Breast epithelium (tissue), 4 donors: ENCODE results near the gene STRN3. TPM values are rescaled to one million over a fixed set of nuclear protein-coding genes. Genes with fewer than 3 reads are reported as not detected.
"Not testable (repeated sequence)": the region's sequence is repeated elsewhere in the genome, so short reads cannot be mapped to it uniquely, and the experiment has no call there.

ENCODE experiments used
- DNase-seq, 2 donors: peaks; one replicate each; pipeline ENCODE4 v3.0.0-alpha.2; 2019; ENCODE audit warnings: low spot score in 2 of 2
- H3K27ac ChIP-seq, 2 donors: fragments of 200-600 bp; sonication (generic) in 1 of 2; one replicate each; pipeline ENCODE4 v1.5.1; 2016 to 2019; ENCODE audit warnings: mild to moderate bottlenecking in 1 of 2
- H3K27me3 ChIP-seq, 2 donors: fragments of 200-600 bp; sonication (generic) in 1 of 2; one replicate each; pipeline versions ENCODE4 v1.5.1 to v1.6.0; 2017 to 2019; ENCODE audit warnings: control low read depth in 1 of 2, mild to moderate bottlenecking in 1 of 2
- H3K36me3 ChIP-seq: fragments of 200-600 bp; one replicate; pipeline ENCODE4 v1.5.1; 2019
- H3K4me1 ChIP-seq, 2 donors: fragments of 200-600 bp; sonication (generic); one replicate each; pipeline ENCODE4 v1.5.1; 2016 to 2019; ENCODE audit warnings: control low read depth in 1 of 2
- H3K4me3 ChIP-seq, 3 donors: fragments of 200-600 bp; sonication (generic); 1 replicate in 2 of 3; 2 replicates in 1 of 3; pipeline ENCODE4 v1.5.1; 2016 to 2019; ENCODE audit warnings: mild to moderate bottlenecking in 3 of 3, moderate library complexity in 2 of 3
- H3K9me3 ChIP-seq, 2 donors: fragments of 200-600 bp; sonication (generic) in 1 of 2; one replicate each; pipeline ENCODE4 v1.5.1; 2016 to 2019; ENCODE audit warnings: control low read depth in 1 of 2
- POLR2A ChIP-seq: fragments of 450-650 bp; IDR thresholded peaks from one replicate; pipeline ENCODE4 v1.6.1; 2016; ENCODE audit warnings: antibody characterized with exemption, mild to moderate bottlenecking, moderate library complexity
- POLR2AphosphoS5 ChIP-seq, 3 donors: sonication (generic); formaldehyde crosslinking; IDR thresholded peaks; one replicate each; pipeline ENCODE4 v1.6.1; 2017; ENCODE audit warnings: antibody characterized with exemption in 3 of 3
- intact Hi-C: fragments of 100-400 bp; cut with DNase I; formaldehyde crosslinking; loops from one replicate; pipeline ENCODE4 v1.15.1; 2023; ENCODE audit warnings: low total_unique reads
- total RNA-seq, 3 donors: library from RNA; depleted of rRNA; stranded (reverse); fragments of >200 nt; gene quantifications; one replicate each; pipeline ENCODE4 v1.1.0, GENCODE V29; 2016
- TF ChIP-seq, protein P1 (sequence below), 3 donors: fragments of 450-650 bp; IDR thresholded peaks; one replicate each; pipeline ENCODE4 v1.5.1; 2016 to 2017; ENCODE audit warnings: antibody characterized with exemption in 3 of 3, mild to moderate bottlenecking in 3 of 3, moderate library complexity in 3 of 3

Gene STRN3
- total RNA-seq, 3 donors from 2014 or later: 43.5 to 60.7 (median 43.6) TPM

DNA sequence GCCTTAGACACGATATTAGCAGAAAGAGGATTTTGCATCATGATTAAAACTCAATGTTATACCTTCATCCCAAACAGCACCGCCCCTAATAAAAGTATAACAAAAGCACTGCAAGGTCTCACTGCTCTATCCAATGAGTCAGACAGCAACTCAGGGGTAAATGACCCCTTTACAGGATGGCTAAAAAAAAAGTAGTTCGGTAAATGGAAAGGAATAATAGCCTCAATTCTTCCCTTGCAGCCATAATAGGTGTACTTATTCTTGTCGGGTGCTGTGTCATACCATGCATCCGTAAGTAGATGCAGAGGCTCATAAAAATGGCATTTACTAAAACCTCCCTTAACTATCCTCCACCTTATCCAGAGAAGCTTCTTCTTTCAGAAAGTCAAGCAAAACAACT is 54.6 kb downstream of the STRN3 start:
- Histone ChIP-seq H3K36me3 (no peaks in the 10 kb centered on the region), H3K27me3 (no peaks in the 10 kb centered on the region), H3K4me1 (no peaks in the 10 kb centered on the region), H3K9me3 (peaks cover 5 to 12% of the 10 kb centered on the region in 2 donors), H3K27ac (no peak overlapping the region), H3K4me3 (no peak overlapping the region)
- DNase-seq: no peak
- intact Hi-C loops: no loop called here
- TF ChIP-seq POLR2A (no peak), POLR2AphosphoS5 (IDR thresholded peaks at IDR 0.05) (no peak)
- TF ChIP-seq, protein P1, sequence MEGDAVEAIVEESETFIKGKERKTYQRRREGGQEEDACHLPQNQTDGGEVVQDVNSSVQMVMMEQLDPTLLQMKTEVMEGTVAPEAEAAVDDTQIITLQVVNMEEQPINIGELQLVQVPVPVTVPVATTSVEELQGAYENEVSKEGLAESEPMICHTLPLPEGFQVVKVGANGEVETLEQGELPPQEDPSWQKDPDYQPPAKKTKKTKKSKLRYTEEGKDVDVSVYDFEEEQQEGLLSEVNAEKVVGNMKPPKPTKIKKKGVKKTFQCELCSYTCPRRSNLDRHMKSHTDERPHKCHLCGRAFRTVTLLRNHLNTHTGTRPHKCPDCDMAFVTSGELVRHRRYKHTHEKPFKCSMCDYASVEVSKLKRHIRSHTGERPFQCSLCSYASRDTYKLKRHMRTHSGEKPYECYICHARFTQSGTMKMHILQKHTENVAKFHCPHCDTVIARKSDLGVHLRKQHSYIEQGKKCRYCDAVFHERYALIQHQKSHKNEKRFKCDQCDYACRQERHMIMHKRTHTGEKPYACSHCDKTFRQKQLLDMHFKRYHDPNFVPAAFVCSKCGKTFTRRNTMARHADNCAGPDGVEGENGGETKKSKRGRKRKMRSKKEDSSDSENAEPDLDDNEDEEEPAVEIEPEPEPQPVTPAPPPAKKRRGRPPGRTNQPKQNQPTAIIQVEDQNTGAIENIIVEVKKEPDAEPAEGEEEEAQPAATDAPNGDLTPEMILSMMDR (IDR thresholded peaks at IDR 0.05): no peak

DNA sequence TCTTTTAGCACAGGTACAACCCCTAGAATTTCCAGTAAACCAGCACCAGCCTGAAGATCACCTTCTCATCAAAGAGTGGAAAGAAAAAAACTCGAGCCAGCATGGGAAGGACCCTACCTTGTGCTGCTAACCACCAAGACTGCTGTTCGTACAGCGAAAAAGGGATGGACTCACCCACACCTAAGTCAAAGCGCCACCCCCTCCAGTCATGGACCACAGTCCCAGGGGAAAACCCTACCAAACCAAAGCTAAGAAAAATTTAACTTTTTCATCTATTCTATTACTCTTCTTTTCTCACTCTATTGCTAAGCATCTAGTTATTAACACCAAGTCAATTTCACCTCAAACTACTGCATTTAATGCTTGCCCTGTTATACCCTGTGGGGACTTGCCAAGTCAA is 56.4 kb downstream of the STRN3 start:
- H3K4me1 ChIP-seq, H3K27ac ChIP-seq, H3K27me3 ChIP-seq, intact Hi-C loops, H3K36me3 ChIP-seq, DNase-seq, H3K4me3 ChIP-seq: not testable (repeated sequence)
- peaks cover 20 to 30% of the 10 kb centered on the region in 2 donors for H3K9me3 ChIP-seq

DNA sequence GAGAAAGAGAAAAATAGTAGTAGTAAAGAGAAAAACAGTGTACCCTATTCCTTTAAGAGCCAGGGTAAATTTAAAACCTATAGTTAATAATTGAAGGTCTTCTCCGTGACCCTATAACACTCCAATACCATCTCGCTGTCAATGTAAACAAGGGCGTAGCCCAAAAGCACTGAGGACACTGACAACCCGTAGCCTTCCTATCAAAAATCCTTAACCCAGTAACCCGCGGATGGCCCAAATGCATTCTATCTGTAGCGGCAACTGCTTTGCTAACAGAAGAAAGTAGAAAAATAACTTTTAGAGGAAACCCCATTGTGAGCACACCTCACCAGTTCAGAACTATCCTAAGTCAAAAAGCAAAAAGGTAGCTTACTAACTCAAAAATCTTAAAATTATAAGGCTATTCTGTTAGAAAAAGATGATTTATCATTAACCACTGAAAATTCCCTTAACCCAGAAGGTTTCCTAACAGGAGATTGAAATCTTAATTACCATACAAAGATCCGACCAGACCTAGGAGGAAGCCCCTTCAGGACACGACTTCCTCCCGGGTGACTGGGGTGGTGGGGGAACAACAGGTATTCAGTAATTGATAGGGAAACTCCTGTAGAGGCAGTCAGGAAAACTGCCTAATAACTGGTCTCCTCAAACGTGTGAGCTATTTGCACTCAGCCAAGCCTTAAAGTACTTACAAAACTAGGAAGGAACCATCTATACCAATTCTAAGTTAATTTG is 58.6 kb downstream of the STRN3 start:
- H3K27me3 ChIP-seq, H3K4me1 ChIP-seq, H3K4me3 ChIP-seq, intact Hi-C loops, DNase-seq, H3K27ac ChIP-seq, H3K36me3 ChIP-seq: not testable (repeated sequence)
- H3K9me3 ChIP-seq: peaks cover 28 to 34% of the 10 kb centered on the region in 2 donors

DNA sequence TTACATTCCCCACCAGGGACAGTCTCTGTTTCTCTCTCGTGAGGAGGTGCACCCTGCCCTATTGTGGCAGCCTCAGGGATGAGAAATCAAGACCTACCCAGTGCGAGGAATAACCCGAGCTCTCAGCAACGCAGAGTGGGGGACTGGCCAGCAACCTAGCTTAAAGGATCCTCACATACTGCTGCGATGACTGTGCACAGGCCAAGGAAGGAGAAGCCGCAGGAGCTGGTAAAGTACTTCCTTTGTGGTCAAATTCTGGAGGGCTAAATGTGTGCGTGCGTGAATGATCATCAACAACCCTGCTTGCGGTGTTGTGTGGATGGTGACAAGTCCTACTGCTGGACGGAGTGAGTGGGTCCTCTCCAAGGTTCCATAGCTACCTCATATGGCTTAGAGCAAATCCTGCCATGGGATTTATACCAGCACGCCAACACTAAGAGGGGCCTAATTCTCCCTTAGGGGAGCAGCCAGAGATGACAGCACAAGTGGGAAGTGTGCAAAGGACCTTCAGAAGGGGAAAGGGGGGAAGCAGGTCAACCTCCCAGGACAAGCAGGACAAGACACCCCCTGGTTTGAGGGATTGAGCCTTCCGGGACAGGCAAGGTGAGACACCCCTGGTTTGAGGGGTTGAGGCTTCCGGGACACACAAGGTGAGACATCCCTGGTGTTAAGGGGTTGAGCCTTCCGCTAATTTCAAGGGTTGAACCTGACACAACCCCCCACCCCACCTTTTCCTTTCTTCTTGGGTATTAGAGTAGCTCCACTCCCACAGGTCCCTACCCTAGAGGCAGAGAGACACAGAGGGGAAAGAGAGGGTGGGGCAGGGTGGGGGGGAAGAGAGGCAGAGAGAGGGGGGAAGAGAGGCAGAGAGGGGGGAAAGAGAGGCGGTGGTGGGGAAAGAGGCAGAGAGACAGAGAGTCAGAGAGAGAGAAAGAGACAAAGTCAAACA is 59.5 kb downstream of the STRN3 start:
- no peaks in the 10 kb centered on the region for H3K27me3 ChIP-seq
- no peak for DNase-seq
- H3K4me3 ChIP-seq: no peak overlapping the region
- TF ChIP-seq, protein P1 (IDR thresholded peaks at IDR 0.05): no peak
- no peak for TF ChIP-seq POLR2AphosphoS5 (IDR thresholded peaks at IDR 0.05)
- no peak for TF ChIP-seq POLR2A
- intact Hi-C loops: no loop called here
- H3K9me3 ChIP-seq: peaks cover 28 to 34% of the 10 kb centered on the region in 2 donors
- H3K36me3 ChIP-seq: no peaks in the 10 kb centered on the region
- H3K27ac ChIP-seq: no peak overlapping the region
- no peaks in the 10 kb centered on the region for H3K4me1 ChIP-seq

DNA sequence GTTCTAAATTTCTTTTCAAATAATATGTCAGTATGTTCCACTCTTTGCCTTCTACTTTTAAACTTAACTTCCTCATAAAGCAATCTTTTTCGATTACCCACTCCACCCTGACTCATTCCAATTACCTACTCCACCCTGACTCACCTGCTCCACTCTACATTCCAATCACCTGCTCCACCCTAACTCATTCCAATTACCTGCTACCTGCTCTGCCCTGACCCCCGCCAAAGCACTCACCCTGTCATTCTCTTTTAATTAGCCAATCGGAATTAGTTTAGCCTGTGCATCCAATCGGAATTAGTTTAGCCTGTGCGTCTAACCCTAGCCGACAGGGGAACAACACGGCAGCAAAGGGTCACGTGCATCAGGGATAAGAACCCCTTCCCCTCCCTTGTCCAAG is 60.3 kb downstream of the STRN3 start:
- H3K4me3 ChIP-seq, DNase-seq, H3K4me1 ChIP-seq, intact Hi-C loops, H3K36me3 ChIP-seq, H3K27ac ChIP-seq, H3K27me3 ChIP-seq: not testable (repeated sequence)
- H3K9me3 ChIP-seq: peaks cover 28 to 34% of the 10 kb centered on the region in 2 donors

DNA sequence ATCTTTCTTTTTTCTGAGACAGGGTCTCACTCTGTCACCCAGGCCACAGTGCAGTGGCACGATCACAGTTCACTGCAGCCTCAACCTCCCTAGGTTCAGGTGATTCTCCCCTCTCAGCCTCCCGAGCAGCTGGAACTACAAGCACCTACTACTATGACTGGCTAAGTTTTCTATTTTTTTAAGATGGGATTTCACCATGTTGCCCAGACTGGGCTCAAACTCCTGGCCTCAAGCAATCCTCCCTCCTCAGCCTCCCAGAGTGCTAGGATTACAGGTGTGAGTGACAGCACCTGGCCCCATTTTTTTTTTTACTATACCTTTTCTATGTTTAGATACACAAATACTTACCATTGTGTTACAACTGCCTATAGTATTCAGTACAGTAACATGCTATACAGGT is 63.6 kb downstream of the STRN3 start:
- DNase-seq, H3K27ac ChIP-seq, H3K27me3 ChIP-seq, H3K4me1 ChIP-seq, H3K36me3 ChIP-seq, H3K4me3 ChIP-seq, intact Hi-C loops: not testable (repeated sequence)
- H3K9me3 ChIP-seq: peaks cover 28 to 31% of the 10 kb centered on the region in 2 donors

DNA sequence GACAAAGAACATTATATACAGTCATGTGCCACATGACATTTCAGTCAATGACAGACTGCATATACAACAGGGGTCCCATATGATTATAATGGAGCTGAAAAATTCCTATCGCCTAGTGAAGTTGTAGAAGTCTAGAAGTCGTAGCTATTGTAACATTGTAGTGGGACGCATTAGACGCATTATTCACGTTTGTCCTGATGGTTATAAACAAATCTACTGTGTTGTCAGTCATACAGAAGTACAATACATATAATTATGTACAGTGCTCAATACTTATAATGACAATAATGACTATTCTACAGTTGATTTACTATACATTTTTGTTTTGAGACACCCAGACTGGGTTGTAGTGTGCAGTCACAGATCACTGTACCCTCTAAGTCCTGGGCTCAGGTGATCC is 64.8 kb downstream of the STRN3 start:
- H3K9me3 ChIP-seq: peaks cover 19 to 20% of the 10 kb centered on the region in 2 donors
- H3K4me1 ChIP-seq: no peaks in the 10 kb centered on the region
- H3K27me3 ChIP-seq: no peaks in the 10 kb centered on the region
- H3K36me3 ChIP-seq: no peaks in the 10 kb centered on the region
- no peak overlapping the region for H3K27ac ChIP-seq
- intact Hi-C loops: no loop called here
- no peak overlapping the region for H3K4me3 ChIP-seq
- no peak for DNase-seq
- no peak for TF ChIP-seq POLR2A
- TF ChIP-seq, protein P1 (IDR thresholded peaks at IDR 0.05): no peak
- TF ChIP-seq POLR2AphosphoS5 (IDR thresholded peaks at IDR 0.05): no peak
